NAMALWA (cell line): ENCODE results near the gene OTOP3.
"Not testable (repeated sequence)": the region's sequence is repeated elsewhere in the genome, so short reads cannot be mapped to it uniquely, and the experiment has no call there.

Experiments
- DNase-seq: peaks from one replicate; pipeline ENCODE4 v3.0.0-alpha.2; 2015; ENCODE audit warnings: low spot score

The OTOP3 gene

DNA sequence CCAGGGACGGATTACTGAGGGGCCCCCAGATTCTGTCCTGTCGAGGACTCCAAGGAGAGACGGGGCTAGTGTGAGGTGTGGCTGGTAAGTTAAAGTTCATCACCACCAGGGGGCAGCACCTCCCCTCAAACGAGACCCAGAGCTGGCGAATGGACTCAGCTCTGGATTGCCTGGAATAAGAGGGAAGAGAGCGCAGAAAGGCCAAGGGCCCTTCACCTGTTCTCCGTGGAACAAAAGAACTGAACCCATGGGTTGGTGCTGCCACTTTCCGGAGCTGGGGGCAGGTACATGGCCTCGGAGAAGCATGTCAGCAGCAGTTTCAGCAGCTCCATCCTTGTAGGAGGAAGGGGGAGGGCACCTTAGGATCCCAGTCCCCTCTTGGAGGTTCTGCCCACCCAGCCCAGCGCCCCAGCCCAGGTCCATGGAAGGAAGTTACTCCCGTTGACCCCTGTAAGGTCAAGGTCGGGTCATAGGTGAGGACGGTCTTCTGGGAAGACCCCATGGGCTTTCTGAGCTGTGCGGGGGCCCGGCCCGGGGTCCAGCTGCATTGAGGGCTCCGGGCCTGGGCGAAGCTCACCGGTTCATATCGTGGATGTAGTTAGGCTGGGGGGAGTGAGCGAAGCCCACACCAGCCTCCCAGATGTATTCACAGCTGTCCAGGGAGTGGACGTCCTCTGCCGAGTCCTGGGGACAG is 26.1 kb downstream of the OTOP3 start:
- peak; percentile 84 for DNase-seq

DNA sequence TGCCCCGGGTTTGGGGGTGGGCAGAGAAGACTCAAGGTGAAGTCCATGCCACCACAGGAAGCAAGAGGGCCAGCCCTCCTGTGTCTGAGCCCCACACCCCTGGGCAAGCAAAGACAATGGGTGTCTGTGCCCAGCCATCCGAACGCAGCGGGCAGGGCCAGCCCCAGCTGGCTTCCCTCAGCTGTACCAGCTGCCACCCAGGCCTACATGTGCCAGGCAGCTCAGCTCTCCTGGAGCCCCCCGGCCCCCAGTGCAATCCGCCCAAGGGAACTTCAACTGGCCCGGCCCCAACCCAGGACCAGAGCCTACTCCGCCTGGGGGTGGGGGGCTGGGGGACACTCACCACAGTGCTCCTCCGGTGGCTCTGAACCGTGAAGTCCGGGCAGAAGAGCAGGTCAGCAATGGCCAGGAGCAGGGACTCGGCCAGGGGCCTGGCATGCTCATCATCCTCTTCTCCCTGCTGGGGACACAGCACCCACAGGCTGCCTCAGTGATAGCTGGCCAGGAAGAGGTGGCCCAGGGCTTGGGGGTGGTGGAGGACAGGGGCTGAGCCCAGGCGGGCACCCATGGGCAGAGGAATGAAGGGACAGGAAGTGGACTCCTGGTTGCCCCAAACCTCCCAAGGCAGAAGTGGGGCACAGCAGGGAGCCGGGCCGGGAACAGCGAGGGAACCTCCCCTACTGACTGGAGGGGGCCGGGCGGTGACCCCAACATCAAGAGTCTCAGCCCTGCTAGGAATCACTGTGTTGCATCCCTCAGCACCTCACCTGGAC is 27.1 kb downstream of the OTOP3 start:
- no peak for DNase-seq

DNA sequence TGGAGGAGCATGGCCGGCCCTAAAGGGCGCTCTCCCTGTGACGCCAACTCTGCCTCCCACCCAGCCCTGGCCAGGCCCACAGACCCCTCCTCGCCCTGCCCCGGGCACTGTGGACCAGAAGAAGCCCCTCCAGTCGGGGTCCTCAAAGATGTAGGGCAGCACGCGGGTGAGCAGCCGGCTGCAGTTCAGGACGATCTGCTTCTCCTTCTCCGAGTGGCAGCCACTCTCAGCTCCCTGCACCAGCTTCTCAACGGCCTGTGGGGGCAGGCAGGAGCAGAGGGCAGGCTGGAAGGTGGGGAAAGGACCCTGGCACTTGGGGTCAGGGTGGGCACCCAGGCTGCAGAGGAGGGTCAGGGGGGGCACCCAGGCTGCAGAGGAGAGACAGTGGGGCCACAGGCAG is 28.0 kb downstream of the OTOP3 start:
- no peak for DNase-seq

DNA sequence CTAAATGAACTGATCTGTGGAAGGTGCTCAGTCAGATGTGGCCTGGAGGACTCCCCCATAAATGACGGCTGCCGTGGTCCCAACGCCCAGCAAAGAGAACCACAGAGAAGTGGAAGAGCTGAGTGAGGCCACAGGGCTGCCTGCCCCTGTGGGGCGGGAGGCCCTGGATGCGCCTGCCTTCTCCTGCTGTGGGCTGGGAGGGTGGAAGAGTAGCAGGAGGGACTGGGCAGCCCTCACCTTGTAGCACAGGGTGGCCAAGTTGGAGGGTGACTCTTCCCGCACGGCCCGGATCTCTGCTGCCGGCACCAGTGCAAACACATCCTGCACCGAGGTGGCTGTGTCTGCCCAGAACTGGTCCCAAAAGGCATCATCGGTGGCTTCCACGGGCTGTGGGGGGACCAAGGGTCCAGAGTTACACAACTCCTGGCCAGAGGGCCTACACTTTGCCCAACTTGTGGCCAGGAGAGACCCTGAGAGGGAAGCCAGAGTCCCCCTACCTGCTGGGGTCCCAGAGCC is 28.6 kb downstream of the OTOP3 start:
- no peak for DNase-seq

DNA sequence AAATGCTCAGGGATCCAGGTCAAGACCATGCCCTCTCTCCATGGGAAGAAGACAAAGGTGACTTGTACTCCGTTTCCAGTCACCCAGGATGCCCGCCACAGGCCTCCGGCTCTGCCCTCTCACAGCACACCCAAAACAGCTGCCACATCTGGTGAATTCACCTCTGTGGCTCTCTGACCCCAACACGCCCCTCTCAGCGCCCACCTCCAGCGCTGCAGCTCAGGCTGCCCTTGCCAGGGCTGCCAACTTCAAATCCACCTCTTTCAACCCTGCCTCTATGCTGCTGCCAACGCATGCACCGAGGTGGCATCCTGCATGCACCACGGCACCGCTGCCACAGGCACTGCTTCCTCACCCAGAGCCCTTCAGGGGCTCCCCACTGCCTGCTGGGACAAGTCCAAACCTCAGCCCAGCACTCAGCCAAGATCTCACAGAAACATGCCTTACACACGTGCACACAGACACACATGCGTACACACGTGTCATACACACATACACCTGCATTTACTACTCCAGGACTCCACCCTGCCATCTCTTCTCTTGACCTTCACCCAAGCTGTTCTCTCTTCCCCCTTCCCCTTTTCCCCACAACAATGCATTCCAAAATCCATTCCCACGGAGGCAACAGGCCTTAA is 29.4 kb downstream of the OTOP3 start:
- no peak for DNase-seq

DNA sequence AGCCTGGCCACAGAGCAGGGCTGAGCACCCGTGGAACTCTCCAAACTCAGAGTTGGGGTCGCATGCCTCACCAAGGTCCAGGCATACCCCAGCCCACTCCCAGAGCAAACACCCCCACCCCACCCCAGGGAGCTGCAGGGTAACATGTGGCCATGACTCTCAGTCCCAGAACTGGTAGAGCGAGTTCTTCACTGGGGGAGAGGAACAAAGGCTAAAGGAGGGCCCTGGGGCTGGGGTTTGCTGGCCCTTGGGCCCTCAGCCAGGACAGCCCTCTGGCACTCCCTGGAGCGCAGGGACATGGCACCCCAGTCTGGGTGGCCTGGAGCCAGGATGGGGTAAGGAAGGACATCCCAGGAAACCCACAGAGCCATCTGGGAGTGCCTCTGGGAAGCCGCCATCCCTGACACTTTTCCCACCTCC is 32.7 kb downstream of the OTOP3 start:
- no peak for DNase-seq

DNA sequence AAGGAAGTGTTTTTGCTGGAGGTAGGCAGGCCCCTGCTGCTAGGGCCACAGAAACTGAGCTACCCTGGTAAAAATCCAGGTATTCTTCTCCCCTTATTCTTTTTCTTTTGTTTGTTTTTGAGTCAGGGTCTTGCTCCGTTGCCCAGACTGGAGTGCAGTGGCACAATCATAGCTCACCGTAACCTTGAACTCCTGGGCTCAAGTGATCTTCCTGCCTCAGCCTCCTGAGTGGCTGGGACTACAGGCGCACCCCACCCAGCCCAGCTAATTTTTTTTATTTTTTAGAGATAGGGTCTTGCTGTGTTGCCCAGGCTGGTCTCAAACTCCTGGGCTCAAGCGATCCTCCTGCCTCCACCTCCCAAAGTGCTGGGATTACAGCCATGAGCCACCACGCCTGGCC is 33.8 kb downstream of the OTOP3 start:
- not testable (repeated sequence) for DNase-seq

DNA sequence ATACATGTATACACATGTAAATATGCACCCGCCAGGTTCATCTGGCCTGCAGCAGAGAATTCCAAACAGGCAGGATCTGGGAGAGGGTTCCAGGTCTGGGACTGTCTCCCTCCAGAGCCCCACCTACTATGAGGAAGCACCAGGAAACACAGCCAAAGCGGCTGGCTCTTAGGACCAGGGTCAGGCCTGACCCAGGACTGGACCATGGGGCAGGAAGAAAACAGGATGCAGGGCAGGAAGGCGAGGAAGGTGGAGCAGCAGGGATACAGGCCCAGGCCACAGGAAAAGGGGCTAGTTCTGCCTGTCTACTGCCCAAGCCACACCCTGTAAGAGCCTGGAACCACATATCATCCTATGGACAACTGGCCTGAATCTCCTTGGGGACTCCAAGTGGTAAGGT is 34.7 kb downstream of the OTOP3 start:
- DNase-seq: no peak

DNA sequence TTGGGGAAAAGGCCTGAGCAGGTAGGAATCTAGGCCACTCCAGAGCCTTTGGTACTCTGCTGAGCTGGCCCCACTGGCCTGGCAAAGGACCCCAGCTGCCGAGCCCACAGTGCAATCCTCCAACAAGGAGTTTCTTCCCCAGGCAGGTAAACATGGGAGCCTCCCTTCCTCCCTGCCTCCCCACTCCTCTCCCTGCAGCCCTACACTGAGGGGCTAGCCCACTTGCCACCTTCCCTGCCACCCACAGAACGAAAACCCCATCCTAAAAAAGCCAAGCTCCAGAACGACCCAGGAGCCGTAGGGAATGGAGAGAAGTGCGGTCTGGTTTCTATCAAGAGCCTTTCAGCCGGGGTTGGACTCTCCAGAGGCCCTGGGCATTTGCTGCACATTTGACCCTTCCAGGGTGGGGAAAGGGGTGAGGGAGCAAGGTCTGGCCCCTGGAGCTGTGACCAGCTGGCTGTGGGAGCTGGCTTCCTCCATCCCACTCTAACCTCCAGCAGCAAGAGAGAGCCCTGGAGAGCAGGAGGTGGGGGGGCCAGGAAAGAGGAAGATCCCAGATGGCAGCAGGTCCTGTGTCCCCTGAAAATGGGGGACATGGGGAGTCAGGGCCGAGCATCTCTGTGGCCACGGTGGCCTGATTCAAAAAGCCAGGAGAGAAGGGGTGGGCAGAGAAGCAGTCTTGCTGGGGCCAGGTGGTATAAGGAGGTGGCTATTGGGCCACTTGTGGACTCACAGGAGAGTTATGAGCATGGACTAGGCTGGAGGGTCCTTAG is 35.6 kb downstream of the OTOP3 start:
- DNase-seq: no peak

DNA sequence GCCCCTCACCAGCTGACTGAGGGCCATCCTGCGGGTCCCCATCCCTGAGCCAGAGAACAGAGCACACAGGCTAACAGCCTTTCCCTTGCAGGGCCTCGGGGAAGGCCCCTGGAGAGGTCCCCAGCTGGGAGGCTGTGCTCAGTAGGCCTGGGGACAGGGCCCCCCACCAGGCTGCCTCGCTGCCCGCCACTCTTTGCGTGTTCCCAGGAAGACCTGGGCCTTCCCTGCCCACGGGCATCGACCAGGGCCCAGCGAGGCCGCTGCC is 36.1 kb downstream of the OTOP3 start:
- DNase-seq: no peak

DNA sequence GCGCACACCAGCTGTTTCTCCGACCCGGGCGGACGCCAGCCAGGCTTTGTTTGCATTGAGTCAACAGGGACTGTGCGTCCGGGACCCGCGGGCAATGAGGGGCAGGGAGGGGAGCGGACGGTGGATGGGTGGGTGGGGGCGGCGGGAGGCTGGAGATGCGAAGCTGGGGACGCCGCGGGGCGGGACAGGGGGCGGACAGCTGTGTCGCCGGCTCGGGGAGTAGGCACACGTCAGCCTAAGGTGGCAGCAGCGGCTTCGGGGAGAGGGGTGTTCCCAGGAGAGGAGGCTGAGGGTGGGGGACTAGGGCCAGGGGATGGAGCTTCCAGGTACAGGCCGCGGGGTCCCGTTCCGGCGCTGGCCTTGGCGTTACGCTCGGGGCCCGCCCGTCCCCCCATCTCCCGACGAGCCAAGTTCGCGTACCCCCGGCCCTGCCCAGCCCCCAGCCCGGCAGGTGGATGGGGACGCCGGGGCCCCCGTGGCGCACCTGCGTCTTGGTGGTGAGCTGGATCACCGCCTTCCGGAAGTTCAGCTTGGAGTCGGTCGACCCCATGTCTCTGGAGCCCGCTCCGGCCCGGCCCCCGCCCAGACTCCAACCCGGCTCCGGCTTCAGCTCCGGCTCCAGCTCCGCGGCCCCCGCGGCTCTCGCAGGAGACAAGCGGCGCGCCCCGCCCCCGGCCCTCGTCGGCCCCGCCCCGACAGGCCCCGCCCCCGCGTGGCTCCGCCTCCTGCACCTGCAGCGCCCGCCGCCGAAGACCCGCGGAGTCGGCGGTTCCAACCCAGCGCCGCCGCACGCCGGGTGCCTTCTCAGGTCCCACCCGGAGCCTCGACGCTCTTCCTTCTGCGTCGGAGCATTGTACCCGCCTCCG is 36.6 kb downstream of the OTOP3 start, which contains the start of gene HID1:
HID1 (minus strand) TSS at position 653 of the 866 bp plus-strand sequence; CDS start at position 550, 103 bp downstream.
- peak; percentile 76 for DNase-seq

DNA sequence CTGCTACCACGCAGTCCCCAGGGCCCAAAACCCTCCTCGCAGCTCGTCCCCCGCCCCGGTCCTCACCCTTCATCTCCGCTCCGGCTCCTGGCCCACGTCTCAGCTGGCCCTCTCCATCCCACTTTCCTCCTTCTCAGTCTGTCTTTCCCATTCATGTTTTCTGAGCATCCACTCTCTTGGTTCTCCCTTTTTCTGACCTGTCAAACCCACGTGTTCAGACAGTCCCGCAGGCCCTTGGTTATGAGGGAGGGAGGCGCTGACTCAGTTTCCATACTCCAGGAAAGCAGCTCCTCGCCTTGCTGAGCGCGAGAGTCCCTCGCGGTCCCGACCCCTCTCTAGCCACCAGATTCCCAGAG is 37.3 kb downstream of the OTOP3 start:
- DNase-seq: no peak

DNA sequence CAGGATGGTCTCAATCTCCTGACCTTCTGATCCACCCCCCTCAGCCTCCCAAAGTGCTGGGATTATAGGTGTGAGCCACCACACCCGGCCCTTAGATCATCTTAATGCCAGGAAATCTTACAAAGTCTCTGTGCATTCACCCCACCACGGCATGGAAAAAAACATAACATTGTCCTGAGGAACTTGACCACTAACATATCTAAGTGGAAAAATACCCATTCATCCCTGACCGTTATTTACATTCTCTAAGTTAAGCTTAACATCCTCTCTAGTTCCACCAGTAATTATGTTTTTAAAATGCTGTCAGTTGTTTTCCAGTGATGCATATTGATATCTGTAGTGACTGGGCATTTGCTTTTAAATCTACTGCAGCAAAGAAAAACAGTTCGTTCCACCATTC is 40.2 kb downstream of the OTOP3 start:
- no peak for DNase-seq

DNA sequence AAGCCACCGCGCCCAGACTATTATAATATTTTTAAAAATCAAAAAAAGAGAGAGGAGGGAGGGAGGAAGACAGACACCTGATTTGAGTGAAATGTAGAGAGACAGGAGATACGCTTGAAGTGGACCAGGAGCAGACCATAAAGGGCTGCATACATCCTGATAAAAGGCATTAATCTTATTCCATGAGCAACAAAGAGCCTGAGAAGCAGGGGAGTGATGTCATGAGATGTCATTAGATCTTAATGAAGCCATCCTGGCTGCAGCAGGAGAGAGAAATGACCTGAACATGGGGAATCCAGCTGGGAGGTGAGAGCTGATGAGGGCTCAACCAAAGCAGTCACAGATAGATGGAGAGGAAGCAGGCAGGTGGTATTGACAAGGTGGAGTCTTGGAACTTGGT is 42.1 kb downstream of the OTOP3 start:
- no peak for DNase-seq

DNA sequence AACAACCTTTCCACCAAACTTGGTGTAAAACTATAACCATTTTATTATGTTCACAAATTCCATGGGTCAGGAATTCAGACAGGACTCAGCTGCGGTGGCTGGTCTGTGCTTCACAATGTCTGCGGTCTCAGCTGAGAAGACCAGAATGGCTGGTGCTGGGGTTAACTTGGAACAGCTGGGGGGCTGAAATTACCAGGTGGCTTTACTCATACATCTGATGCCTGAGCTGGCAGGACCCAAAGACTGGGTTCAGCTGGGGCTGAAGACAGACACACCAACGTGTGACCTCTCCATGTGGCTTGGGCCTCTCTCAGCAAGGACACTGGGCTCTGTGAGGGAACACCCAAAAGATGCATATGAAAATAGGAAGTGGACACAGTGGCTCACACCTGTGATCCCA is 42.5 kb downstream of the OTOP3 start:
- DNase-seq: no peak

DNA sequence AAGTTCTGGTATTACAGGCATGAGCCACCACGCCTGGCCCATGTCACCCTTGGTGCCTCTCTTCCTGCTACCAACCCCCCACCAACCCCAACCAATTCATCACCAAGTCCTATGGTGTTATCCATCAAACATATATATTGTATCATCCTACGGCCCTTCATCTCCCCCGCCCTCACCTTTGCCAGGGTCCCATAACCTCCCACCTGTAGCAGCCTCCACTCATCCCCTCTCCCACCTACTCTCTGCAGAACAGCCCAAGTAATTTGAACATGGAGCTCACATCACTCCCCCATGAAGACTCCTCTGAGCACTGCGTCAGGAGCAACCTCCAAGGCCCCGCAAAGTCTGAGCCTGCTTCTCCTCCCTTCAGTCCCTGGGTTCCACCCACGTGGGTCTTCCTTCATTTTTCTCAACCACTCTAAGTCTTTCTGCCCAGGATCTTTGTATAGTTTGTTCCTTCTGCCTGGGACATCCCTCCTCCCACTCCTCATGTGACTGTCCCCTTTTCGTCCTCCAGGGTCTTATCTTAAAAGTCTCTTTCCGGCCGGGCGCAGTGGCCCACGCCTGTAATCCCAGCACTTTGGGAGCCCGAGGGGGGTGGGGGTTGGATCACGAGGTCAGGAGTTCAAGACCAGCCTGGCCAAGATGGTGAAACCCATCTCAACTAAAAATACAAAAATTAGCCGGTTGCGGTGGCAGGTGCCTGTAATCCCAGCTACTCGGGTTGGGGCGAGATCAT is 43.9 kb downstream of the OTOP3 start:
- no peak for DNase-seq

DNA sequence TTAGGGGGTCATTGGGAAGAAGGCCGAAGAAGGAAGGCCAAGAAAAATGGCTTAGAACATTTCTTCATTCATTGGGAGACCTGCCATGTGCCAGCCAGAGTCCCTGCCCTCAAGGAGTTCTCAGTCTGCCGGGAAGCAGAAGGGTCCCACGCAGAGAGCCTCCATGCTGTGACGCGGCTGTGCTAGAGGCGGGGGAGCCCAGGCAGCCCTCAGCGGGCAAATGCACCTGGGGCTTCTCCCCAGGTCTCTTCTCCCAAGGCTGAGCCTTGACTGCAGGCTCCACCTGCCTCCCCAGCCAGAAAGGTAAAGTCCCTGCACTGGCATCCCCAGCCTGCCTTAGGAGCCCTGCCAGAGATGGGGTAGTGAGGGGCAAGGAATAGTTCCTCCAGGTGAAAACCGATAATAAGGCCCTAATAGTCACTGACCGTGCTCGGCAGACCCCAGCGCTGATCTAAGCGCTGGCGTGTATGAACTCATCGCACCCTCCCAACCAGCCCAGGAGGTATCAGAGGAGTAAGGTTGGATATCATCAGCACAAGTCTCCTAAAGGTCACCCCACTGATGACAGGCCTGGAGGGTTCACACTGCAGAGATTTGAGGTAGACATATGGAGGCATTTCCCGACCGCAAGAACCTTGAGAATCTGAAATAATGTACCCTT is 45.8 kb downstream of the OTOP3 start:
- DNase-seq: no peak

DNA sequence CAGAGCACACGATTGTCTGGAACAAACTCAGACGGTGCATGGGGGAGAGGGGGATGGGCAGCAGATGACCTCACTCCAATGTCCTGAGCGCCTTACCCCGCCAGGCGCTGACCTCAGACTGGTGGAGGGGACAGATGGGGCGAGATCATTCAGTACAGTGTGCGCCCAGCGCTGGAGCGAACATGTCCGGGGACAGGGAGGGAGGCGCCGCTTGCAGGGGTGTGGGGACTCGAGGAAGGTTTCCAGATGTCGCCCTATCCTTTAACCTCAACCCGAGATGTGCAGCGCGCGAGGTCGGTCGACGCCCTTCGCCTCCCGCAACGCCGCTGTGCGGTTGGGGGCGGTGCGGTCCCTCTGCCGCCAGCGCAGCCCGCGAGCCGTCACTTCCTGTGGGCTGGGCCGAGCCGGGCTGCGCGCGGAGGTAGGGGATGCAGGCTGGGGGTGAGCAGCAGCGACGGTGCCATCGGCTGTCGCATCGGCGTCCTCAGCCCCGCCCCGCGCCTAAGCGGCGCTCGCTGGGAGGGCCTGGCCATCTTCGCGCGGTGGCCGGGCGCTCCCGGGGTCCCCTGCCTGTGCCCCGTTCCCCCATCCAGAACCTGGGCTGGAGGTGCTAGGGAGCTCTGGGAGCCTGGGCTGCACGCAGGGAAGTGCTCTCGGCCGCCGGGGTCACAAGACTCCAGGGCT is 46.4 kb downstream of the OTOP3 start:
- peak; percentile 89 for DNase-seq

DNA sequence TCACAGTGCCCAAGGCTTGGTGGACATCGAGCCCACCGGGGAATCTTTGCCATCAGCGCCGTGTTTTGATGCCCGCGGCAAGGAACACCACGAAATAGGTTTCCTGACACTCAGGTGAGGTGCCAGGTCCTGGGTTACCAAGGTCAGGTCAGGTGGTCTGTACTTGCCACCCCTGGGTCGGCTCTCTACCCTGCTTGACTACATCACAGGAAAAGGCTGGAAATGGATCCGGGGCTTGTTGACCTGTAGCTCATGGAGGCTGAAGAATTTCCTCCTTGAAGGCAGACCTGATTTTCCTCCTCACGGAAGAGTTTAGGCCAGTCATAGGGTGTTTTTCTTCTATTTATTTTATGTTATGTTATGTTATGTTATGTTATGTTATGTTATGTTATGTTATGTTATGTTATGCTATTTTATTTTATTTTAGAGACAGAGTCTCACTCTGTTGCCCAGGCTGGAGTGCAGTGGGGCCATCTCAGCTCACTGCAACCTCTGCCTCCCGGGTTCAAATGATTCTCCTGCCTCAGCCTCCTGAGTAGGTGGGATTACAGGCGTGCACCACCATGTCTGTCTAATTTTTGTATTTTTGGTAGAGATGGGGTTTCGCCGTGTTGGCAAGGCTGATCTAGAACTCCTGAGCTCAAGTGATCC is 47.1 kb downstream of the OTOP3 start:
- not testable (repeated sequence) for DNase-seq
